GM12873 (cell line): ENCODE data around the gene SORCS3.

Experiments used
- TF ChIP-seq, protein P1 (sequence below): IDR thresholded peaks from 2 replicates; pipeline ENCODE4 v1.5.1; 2012; ENCODE audit warnings: low read depth, mild to moderate bottlenecking, moderate library complexity, low read length, control low read depth; ENCODE audit not compliant: insufficient read depth; ENCODE audit errors: missing control alignments

Gene SORCS3

DNA sequence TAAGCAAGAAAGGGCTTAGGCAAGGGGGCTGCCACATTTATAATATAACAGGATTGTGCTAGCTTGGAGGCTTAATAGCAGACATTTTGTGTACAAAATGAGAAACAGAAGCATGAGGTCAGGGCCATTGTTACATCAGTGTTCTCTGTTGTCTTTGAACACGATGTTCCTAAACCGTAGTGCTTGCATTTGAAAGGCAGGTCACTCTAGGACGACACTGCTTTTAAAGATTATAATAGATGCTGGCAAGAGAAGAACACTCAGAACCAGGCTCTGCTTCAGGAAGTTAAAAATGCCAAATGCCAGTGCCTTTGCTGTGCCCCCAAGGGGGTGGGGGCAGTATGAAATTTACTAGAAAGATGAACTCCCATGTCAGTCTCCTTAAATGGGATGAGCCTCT is 91.1 kb downstream of the SORCS3 start:
- TF ChIP-seq, protein P1, sequence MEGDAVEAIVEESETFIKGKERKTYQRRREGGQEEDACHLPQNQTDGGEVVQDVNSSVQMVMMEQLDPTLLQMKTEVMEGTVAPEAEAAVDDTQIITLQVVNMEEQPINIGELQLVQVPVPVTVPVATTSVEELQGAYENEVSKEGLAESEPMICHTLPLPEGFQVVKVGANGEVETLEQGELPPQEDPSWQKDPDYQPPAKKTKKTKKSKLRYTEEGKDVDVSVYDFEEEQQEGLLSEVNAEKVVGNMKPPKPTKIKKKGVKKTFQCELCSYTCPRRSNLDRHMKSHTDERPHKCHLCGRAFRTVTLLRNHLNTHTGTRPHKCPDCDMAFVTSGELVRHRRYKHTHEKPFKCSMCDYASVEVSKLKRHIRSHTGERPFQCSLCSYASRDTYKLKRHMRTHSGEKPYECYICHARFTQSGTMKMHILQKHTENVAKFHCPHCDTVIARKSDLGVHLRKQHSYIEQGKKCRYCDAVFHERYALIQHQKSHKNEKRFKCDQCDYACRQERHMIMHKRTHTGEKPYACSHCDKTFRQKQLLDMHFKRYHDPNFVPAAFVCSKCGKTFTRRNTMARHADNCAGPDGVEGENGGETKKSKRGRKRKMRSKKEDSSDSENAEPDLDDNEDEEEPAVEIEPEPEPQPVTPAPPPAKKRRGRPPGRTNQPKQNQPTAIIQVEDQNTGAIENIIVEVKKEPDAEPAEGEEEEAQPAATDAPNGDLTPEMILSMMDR: no peak

DNA sequence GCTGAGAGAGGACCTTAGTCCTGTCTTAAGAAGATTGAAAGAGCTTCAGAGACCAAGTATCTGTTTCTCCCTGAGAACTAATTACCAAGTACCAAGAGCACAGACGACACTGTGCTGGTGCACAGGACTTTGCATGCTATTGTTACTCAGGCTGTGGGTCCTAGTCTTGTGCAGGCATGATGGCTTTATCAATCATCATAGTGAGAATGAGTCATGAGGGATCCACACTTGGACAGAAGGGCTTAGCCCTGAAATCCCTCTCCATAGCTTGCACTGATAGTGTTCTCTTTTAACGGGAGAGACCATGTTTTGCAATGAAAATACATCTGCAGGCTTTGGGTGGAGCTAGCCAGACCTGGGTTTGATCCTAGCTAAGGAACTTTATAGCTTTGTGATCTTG is 93.3 kb downstream of the SORCS3 start:
- TF ChIP-seq, protein P1: no peak

DNA sequence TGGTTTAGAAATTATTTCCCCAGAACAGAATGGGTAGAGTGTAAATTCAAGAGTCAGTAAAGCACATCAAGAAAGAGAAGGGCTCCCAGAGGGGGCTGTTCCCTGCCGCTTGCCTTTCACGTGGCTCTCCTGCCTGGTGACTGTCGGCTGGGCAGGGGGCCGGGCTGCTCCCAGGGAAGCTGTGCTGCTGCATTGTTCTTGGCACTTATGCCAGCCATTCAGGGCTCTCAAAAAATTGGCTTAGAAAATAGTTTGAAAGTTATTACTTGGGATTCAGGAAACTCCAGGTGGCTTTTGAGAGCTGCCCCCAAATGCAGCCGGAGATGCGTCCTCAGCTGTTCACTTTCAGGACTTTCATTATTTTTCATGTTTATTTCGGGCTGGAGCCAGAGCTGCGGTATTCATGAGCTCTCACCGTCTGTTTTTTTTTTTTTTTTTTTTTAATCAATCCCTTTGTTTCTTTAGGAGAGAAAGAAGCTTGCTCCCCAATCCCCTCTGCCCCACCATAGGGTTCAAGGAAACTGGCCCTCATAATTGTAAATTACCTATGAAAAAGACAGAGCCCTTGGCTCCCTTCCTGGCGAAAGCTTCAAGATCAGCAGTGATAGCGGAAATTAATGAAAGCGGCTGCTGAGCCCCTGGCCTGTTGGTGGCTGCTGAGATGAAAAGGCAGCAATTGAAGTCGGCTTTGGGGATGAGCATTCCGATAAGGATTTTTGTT is 94.1 kb downstream of the SORCS3 start:
- TF ChIP-seq, protein P1: no peak

DNA sequence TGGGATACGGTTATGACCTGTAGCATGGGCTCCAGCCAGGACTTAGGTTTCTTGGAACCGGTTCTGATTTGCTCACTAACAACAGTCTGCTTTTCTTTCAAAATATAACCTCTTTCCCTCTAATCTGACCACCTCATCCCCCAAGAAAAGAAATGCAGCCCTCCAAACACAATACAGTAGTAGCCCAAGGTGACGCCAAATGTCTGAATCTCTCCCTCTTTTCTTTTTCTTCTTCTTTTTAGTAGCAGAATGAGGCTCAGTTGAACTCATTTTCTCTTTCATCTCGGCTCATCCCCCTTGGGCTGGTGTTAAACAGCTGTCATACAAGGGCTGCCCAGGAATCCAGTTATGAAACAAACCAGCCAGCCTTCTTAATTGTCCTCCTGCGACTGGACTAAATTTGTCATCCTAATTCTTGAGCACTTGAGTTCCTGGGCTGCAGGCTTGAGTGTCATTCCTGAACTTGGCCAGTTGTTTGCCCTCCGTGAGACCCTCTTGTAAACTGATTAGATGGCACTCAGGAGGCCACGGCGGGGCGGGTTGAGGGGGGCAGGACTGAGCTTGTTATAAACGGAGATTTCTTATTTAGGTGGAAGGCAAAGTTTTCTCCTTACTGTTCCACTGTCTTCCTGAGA is 94.8 kb downstream of the SORCS3 start:
- TF ChIP-seq, protein P1: no peak

DNA sequence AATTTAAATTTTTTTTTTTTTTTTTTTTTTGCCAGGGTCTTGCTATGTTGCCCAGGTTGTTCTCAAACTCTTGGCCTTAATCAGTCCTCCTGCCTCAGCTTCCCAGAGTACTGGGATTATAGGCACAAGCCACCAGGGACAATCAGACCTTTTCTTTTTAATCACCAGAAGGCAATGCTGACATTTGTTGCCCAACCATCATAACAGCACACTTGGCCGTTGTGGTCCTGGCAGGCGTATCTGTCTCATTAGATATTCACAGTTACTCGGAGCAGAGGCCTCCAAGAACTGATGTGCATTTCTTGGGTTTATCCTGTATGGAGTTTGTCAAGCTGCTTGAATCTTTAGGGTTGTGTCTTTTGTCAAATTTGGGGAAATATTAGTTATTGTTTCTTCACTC is 100.0 kb downstream of the SORCS3 start:
- TF ChIP-seq, protein P1: no peak

DNA sequence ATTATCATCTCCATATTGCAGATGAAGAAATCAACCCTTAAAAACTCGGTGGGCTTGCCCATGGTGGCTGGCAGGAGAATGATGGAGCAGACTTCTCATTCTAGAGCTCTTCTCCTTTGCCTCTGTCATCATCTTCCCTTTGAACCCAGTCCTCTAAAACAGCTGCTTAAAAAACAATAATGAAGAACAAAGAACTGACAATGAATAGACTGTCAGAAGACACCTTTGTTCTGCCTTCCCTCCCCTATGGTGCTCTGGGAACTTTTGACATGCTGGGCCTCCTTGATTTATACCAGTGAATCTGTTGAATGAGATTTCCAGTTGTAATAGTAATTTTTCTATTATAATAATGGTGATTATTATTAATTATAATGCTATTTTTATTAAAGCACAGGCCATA is 103.0 kb downstream of the SORCS3 start:
- TF ChIP-seq, protein P1: no peak

DNA sequence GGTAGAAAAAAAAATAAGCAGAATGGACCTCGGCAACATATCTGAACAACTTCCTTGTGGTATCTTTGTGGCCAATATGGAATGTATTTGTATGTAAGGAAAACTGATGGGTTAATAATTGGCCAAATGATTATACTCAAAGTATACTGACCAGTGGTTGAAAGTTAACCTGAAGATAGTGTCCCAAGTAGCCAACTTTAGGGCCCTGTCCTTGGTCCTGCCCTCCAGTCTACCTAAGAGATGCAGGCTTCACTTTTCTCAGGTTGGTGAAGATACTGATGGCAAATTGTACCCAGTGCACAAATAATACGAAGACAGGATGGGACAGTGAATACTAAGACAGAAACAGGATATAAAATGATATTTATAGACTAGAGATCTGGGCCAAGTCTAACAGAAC is 109.2 kb downstream of the SORCS3 start:
- TF ChIP-seq, protein P1: no peak
